Measurements from ENCODE around the gene PDE6D.

PDE6D gene

GRCh38 chr2:231699006-231699405 is 82.1 kb downstream of the PDE6D start:
- Histone ChIP-seq H3K4me3 (ENCODE audit: low read depth in 1 of 2, low read length in 2 of 2) (no peak overlapping the region), H3K27ac (ENCODE audit: low read length) (no peak overlapping the region), H2AFZ (ENCODE audit: low read depth, low read length) (no peak overlapping the region), H3K4me1 (ENCODE audit: insufficient read depth, low read length) (no peaks in the 10 kb centered on the region), H3K4me2 (ENCODE audit: insufficient read depth, low read length) (no peak overlapping the region), H3K36me3 (ENCODE audit: insufficient read depth, low read length) (no peaks in the 10 kb centered on the region), H3K79me2 (ENCODE audit: insufficient read depth, low read length) (0 out of 2 replicates have a peak, but pooled peaks cover 5% of the 10 kb centered on the region), H3K9me3 (ENCODE audit: insufficient read depth, low read length, severe bottlenecking) (no peaks in the 10 kb centered on the region), H3K27me3 (ENCODE audit: insufficient read depth, low read length, poor library complexity) (no peaks in the 10 kb centered on the region), H4K20me1 (ENCODE audit: insufficient read depth, low read length) (no peaks in the 10 kb centered on the region), H3K9ac (ENCODE audit: low read depth, low read length) (no peak overlapping the region)
- ATAC-seq (ENCODE audit: insufficient read depth, low read depth) (no peak), DNase-seq (no peak)
- TF ChIP-seq EZH2 (IDR thresholded peaks at IDR 0.05; ENCODE audit: borderline replicate concordance, low read depth, low read length, severe bottlenecking) (no peak), CTCF (IDR thresholded peaks at IDR 0.05; ENCODE audit: borderline replicate concordance, extremely low read depth, low read length, poor library complexity, severe bottlenecking) (no peak)

DNA sequence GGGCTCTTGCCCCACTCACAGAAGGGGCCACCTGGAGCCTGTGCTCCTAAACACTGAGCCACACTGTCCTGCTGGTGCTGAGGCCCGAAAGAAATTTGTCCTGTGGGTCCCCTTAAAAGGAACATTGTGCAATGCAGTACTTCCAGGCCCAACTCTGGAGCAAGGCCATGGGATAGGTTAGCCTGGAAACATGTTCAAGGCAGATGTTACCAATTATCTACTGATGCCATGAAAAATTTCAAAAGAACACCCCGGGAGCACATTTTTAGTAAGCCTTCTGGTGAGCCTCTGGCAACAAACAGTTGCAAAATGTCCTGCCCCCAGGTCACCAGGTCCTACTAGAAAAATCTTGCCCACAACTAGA is 85.1 kb downstream of the PDE6D start:
- H3K4me2 ChIP-seq (ENCODE audit: insufficient read depth, low read length): no peak overlapping the region
- H2AFZ ChIP-seq (ENCODE audit: low read depth, low read length): no peak overlapping the region
- no peaks in the 10 kb centered on the region for H3K36me3 ChIP-seq (ENCODE audit: insufficient read depth, low read length)
- H3K4me3 ChIP-seq (ENCODE audit: low read depth in 1 of 2, low read length in 2 of 2): no peak overlapping the region
- ATAC-seq (ENCODE audit: insufficient read depth, low read depth): no peak
- H4K20me1 ChIP-seq (ENCODE audit: insufficient read depth, low read length): no peaks in the 10 kb centered on the region; the same call in 1 of the 2 replicates
- no peak overlapping the region for H3K9ac ChIP-seq (ENCODE audit: low read depth, low read length)
- no peak for TF ChIP-seq EZH2 (IDR thresholded peaks at IDR 0.05; ENCODE audit: borderline replicate concordance, low read depth, low read length, severe bottlenecking)
- H3K27ac ChIP-seq (ENCODE audit: low read length): no peak overlapping the region
- no peaks in the 10 kb centered on the region for H3K79me2 ChIP-seq (ENCODE audit: insufficient read depth, low read length)
- no peaks in the 10 kb centered on the region for H3K4me1 ChIP-seq (ENCODE audit: insufficient read depth, low read length)
- H3K9me3 ChIP-seq (ENCODE audit: insufficient read depth, low read length, severe bottlenecking): no peaks in the 10 kb centered on the region
- no peak for DNase-seq
- H3K27me3 ChIP-seq (ENCODE audit: insufficient read depth, low read length, poor library complexity): no peaks in the 10 kb centered on the region

- Histone ChIP-seq H3K79me2 (ENCODE audit: insufficient read depth, low read length) (no peaks in the 10 kb centered on the region), H3K27me3 (ENCODE audit: insufficient read depth, low read length, poor library complexity) (no peaks in the 10 kb centered on the region), H3K9ac (ENCODE audit: low read depth, low read length) (no peak overlapping the region), H3K27ac (ENCODE audit: low read length) (no peak overlapping the region), H2AFZ (ENCODE audit: low read depth, low read length) (no peak overlapping the region), H3K4me3 (ENCODE audit: low read depth in 1 of 2, low read length in 2 of 2) (no peak overlapping the region), H3K36me3 (ENCODE audit: insufficient read depth, low read length) (no peaks in the 10 kb centered on the region), H4K20me1 (ENCODE audit: insufficient read depth, low read length) (no peaks in the 10 kb centered on the region; the same call in 1 of the 2 replicates), H3K9me3 (ENCODE audit: insufficient read depth, low read length, severe bottlenecking) (no peaks in the 10 kb centered on the region), H3K4me2 (ENCODE audit: insufficient read depth, low read length) (no peak overlapping the region), H3K4me1 (ENCODE audit: insufficient read depth, low read length) (no peaks in the 10 kb centered on the region)
- no peak for TF ChIP-seq CTCF (IDR thresholded peaks at IDR 0.05; ENCODE audit: borderline replicate concordance, extremely low read depth, low read length, poor library complexity, severe bottlenecking)
- no peak for TF ChIP-seq EZH2 (IDR thresholded peaks at IDR 0.05; ENCODE audit: borderline replicate concordance, low read depth, low read length, severe bottlenecking)
- ATAC-seq (ENCODE audit: insufficient read depth, low read depth) (no peak), DNase-seq (no peak)
These were observed 87.1 kb downstream of the PDE6D start for GRCh38 chr2:231693956-231694355.

- ATAC-seq (ENCODE audit: insufficient read depth, low read depth) (peak; percentile 16; the same call in 1 of the 3 replicates), DNase-seq (no peak)
- H3K4me2 ChIP-seq (ENCODE audit: insufficient read depth, low read length): no peak overlapping the region
- H3K36me3 ChIP-seq (ENCODE audit: insufficient read depth, low read length): no peaks in the 10 kb centered on the region
- H3K27ac ChIP-seq (ENCODE audit: low read length): no peak overlapping the region
- no peak overlapping the region for H2AFZ ChIP-seq (ENCODE audit: low read depth, low read length)
- TF ChIP-seq EZH2 (IDR thresholded peaks at IDR 0.05; ENCODE audit: borderline replicate concordance, low read depth, low read length, severe bottlenecking) (no peak), CTCF (IDR thresholded peaks at IDR 0.05; ENCODE audit: borderline replicate concordance, extremely low read depth, low read length, poor library complexity, severe bottlenecking) (no peak)
- H4K20me1 ChIP-seq (ENCODE audit: insufficient read depth, low read length): no peaks in the 10 kb centered on the region; the same call in 1 of the 2 replicates
- H3K27me3 ChIP-seq (ENCODE audit: insufficient read depth, low read length, poor library complexity): no peaks in the 10 kb centered on the region
- no peak overlapping the region for H3K4me3 ChIP-seq (ENCODE audit: low read depth in 1 of 2, low read length in 2 of 2)
- no peaks in the 10 kb centered on the region for H3K9me3 ChIP-seq (ENCODE audit: insufficient read depth, low read length, severe bottlenecking)
- H3K79me2 ChIP-seq (ENCODE audit: insufficient read depth, low read length): no peaks in the 10 kb centered on the region
- no peaks in the 10 kb centered on the region for H3K4me1 ChIP-seq (ENCODE audit: insufficient read depth, low read length)
- H3K9ac ChIP-seq (ENCODE audit: low read depth, low read length): no peak overlapping the region
These were observed 88.2 kb downstream of the PDE6D start for GRCh38 chr2:231692847-231693246.
